ENCODE results near the gene GTF2H3.

The GTF2H3 gene

DNA sequence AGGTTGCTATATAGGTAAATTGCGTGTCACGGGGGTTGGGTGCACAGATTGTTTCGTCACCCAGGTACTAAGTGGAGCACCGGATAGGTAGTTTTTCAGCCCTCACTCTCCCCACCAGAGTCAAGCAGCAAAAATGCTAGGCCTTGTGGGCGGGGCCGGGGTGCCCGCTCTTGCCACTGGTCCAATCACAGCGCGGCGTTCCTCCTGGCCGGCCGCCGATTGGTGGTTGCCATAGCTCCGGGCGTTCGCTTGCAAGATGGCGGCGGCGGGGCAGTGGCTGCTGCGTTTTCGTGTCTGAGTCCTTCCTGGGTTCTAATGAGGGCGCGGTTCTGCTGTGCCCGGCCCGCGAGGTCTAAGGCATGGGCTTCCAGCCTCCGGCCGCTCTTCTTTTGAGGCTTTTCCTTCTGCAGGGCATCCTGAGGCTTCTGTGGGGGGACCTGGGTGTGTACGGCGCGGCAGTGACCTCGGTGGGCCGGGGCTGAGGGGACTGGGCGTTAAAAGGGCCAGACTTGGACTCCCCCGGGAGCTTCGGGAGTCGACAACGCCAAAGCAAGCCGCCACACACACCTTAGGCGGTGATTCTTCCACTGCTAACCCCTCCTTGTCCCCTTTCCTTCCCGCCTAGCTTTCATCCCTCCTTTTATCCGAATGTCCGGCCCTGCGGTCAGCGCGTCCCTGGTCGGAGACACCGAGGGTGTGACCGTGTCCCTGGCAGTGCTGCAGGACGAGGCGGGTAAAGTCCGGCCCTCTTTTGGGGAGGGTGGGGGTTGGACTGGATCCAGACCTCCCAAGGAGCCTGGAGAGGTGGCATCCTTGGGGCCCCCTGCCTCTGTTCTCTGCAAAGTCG, 37.5 kb downstream of the GTF2H3 start, which contains the start of gene TCTN2:
Gene TCTN2, plus strand, starts transcription at position 232 of the 847 bp plus-strand sequence. Its CDS starts 128 bp downstream, at position 360.
- Histone ChIP-seq H3K36me3 (ENCODE audit: control insufficient read depth in 5 of 5, insufficient read depth in 5 of 5, low read length in 5 of 5) (peaks cover 0 to 23% (median 13%) of the 10 kb centered on the region in 5 donors), H3K9ac (ENCODE audit: low read length in 5 of 5) (peak within 1 kb of the TSS; percentile 63 to 93 (median 88)), H3K4me3 (ENCODE audit: low read depth in 1 of 5, low read length in 5 of 5) (peak within 1 kb of the TSS; percentile 91 to 97 (median 96)), H3K9me3 (ENCODE audit: control insufficient read depth in 5 of 5, low read length in 5 of 5) (no peaks in the 10 kb centered on the region), H3K4me1 (ENCODE audit: control insufficient read depth in 5 of 5, insufficient read depth in 5 of 5, low read length in 5 of 5) (peaks cover 5 to 15% (median 14%) of the 10 kb centered on the region in 5 donors), H3K27me3 (ENCODE audit: control insufficient read depth in 5 of 5, insufficient read depth in 4 of 5, low read length in 5 of 5) (no peaks in the 10 kb centered on the region), H3K27ac (ENCODE audit: low read depth, low read length) (no peak within 1 kb of the TSS)

- H3K9me3 ChIP-seq (ENCODE audit: control insufficient read depth in 5 of 5, low read length in 5 of 5): no peaks in the 10 kb centered on the region
- peaks cover 0 to 26% (median 16%) of the 10 kb centered on the region in 5 donors for H3K36me3 ChIP-seq (ENCODE audit: control insufficient read depth in 5 of 5, insufficient read depth in 5 of 5, low read length in 5 of 5)
- H3K27ac ChIP-seq (ENCODE audit: low read depth, low read length): no peak overlapping the region
- H3K9ac ChIP-seq (ENCODE audit: low read length in 5 of 5): peak overlapping the region in 3 of 5 donors; percentile 78 to 92 (median 88)
- no peaks in the 10 kb centered on the region for H3K27me3 ChIP-seq (ENCODE audit: control insufficient read depth in 5 of 5, insufficient read depth in 4 of 5, low read length in 5 of 5)
- peak overlapping the region; percentile 91 to 97 (median 96) for H3K4me3 ChIP-seq (ENCODE audit: low read depth in 1 of 5, low read length in 5 of 5)
- H3K4me1 ChIP-seq (ENCODE audit: control insufficient read depth in 5 of 5, insufficient read depth in 5 of 5, low read length in 5 of 5): peaks cover 5 to 15% (median 14%) of the 10 kb centered on the region in 5 donors
Observed at GRCh38 chr12:123671876-123672275, 38.2 kb downstream of the GTF2H3 start.

DNA sequence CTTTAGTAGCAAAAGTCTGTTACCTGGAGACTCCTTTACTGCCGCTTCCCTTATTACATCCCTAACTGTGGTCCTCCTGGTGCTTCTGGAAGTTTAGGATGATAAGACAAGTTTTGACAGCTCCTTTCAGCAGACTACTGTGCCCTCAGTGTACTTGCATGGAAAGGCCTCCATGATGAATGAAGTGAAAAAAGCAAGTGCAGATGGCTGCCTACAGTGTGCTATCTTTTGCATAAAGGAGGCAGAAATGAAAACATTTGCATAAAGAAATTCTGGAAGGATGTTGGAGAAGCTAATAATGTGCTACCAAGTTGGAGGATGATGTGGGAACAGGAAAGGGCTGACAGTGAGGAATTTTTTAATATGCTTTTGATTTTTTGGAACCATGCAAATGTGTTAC, 41.8 kb downstream of the GTF2H3 start:
- H3K27ac ChIP-seq (ENCODE audit: low read depth, low read length): no peak overlapping the region
- peaks cover 4 to 44% (median 24%) of the 10 kb centered on the region in 5 donors for H3K36me3 ChIP-seq (ENCODE audit: control insufficient read depth in 5 of 5, insufficient read depth in 5 of 5, low read length in 5 of 5)

DNA sequence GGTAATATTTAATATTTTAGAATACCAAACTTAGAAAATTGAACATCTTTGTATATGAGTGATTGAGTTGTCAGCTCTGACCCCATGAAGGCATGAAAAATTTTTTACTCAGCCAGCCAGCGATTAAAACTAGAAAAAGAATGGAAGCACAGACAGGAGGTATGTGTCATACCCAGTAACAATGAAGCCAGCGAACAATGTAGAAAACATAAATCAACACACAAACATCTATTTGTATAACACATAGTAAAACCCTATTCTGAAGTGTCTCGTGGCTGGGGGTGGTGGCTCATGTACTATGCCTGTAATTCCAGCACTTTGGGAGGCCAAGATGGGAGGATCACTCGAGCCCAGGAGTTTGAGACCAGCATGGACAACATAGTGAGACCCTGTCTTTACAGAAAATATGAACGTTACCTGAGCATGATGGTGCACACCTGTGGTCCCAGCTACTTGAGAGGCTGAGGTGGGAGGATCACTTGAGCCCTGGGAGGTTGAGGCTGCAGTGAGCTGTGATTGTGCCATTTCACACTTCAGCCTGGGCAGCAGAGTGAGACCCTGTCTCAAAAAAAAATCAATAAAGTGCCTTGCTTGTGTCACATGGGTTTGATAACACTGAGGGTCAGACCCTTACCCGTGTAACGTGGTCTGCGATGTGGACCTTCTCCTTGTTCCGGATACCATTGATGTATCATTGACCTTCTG, 43.1 kb downstream of the GTF2H3 start:
- no peak overlapping the region for H3K4me3 ChIP-seq (ENCODE audit: low read depth in 1 of 5, low read length in 5 of 5)
- peaks cover 7 to 53% (median 27%) of the 10 kb centered on the region in 5 donors for H3K36me3 ChIP-seq (ENCODE audit: control insufficient read depth in 5 of 5, insufficient read depth in 5 of 5, low read length in 5 of 5)
- H3K9me3 ChIP-seq (ENCODE audit: control insufficient read depth in 5 of 5, low read length in 5 of 5): no peaks in the 10 kb centered on the region
- H3K27me3 ChIP-seq (ENCODE audit: control insufficient read depth in 5 of 5, insufficient read depth in 4 of 5, low read length in 5 of 5): no peaks in the 10 kb centered on the region
- peaks cover 2 to 4% (median 3%) of the 10 kb centered on the region in 5 donors for H3K4me1 ChIP-seq (ENCODE audit: control insufficient read depth in 5 of 5, insufficient read depth in 5 of 5, low read length in 5 of 5)
- no peak overlapping the region for H3K9ac ChIP-seq (ENCODE audit: low read length in 5 of 5)
- H3K27ac ChIP-seq (ENCODE audit: low read depth, low read length): no peak overlapping the region

More for the DNA sequence above, 41.8 kb downstream of the GTF2H3 start:
- H3K9ac ChIP-seq (ENCODE audit: low read length in 5 of 5): no peak overlapping the region
- H3K4me3 ChIP-seq (ENCODE audit: low read depth in 1 of 5, low read length in 5 of 5): no peak overlapping the region
- H3K4me1 ChIP-seq (ENCODE audit: control insufficient read depth in 5 of 5, insufficient read depth in 5 of 5, low read length in 5 of 5): peaks cover 5 to 15% (median 14%) of the 10 kb centered on the region in 5 donors
- no peaks in the 10 kb centered on the region for H3K9me3 ChIP-seq (ENCODE audit: control insufficient read depth in 5 of 5, low read length in 5 of 5)
- H3K27me3 ChIP-seq (ENCODE audit: control insufficient read depth in 5 of 5, insufficient read depth in 4 of 5, low read length in 5 of 5): no peaks in the 10 kb centered on the region

- H3K36me3 ChIP-seq (ENCODE audit: control insufficient read depth in 5 of 5, insufficient read depth in 5 of 5, low read length in 5 of 5): peaks cover 7 to 51% (median 27%) of the 10 kb centered on the region in 5 donors
- H3K9me3 ChIP-seq (ENCODE audit: control insufficient read depth in 5 of 5, low read length in 5 of 5): no peaks in the 10 kb centered on the region
- no peak overlapping the region for H3K4me3 ChIP-seq (ENCODE audit: low read depth in 1 of 5, low read length in 5 of 5)
- H3K27ac ChIP-seq (ENCODE audit: low read depth, low read length): no peak overlapping the region
- H3K4me1 ChIP-seq (ENCODE audit: control insufficient read depth in 5 of 5, insufficient read depth in 5 of 5, low read length in 5 of 5): no peaks in the 10 kb centered on the region
- no peak overlapping the region for H3K9ac ChIP-seq (ENCODE audit: low read length in 5 of 5)
- H3K27me3 ChIP-seq (ENCODE audit: control insufficient read depth in 5 of 5, insufficient read depth in 4 of 5, low read length in 5 of 5): no peaks in the 10 kb centered on the region
Observed at GRCh38 chr12:123678981-123679380, 45.4 kb downstream of the GTF2H3 start.

DNA sequence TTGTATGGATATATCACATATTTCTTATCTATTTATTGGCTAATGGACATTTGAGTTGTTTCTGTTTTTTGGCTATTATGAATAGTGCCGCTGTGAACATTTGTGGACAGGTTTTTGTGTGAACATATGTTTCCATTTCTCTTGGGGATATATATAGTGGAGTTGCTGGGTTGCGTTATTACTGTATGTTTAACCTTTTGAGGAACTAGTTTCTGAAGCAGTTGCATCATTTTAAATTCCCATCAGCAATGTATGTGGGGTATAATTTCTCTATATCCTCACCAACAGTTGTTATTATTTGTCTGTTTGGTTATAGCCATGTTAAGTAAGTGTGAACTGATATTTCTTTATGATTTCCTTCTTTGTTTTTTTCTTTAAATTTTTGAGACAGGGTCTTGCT, 48.0 kb downstream of the GTF2H3 start:
- Histone ChIP-seq H3K4me1 (ENCODE audit: control insufficient read depth in 5 of 5, insufficient read depth in 5 of 5, low read length in 5 of 5) (no peaks in the 10 kb centered on the region), H3K36me3 (ENCODE audit: control insufficient read depth in 5 of 5, insufficient read depth in 5 of 5, low read length in 5 of 5) (peaks cover 7 to 43% (median 19%) of the 10 kb centered on the region in 5 donors), H3K27me3 (ENCODE audit: control insufficient read depth in 5 of 5, insufficient read depth in 4 of 5, low read length in 5 of 5) (no peaks in the 10 kb centered on the region), H3K4me3 (ENCODE audit: low read depth in 1 of 5, low read length in 5 of 5) (no peak overlapping the region), H3K9me3 (ENCODE audit: control insufficient read depth in 5 of 5, low read length in 5 of 5) (no peaks in the 10 kb centered on the region), H3K9ac (ENCODE audit: low read length in 5 of 5) (no peak overlapping the region), H3K27ac (ENCODE audit: low read depth, low read length) (no peak overlapping the region)

DNA sequence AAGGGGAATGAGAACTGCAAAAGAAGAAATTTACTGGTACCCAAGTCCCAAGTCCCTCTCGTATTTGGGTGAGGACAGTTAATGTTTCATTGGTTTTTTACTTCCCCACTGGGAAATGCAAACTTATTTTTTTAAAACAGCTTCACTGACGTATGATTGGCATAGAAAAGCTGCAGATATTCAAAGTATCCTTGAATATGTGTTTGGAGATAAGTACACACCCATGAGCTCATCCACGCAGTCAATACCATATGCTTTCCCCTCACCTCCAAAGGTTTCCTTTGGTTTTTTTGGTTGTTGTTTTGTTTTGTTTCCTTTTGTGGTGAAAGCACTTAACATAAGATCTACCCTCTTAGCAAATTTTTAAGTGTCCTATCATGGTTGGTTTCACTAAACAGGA, 50.3 kb downstream of the GTF2H3 start:
- H3K9ac ChIP-seq (ENCODE audit: low read length in 5 of 5): no peak overlapping the region
- H3K9me3 ChIP-seq (ENCODE audit: control insufficient read depth in 5 of 5, low read length in 5 of 5): no peaks in the 10 kb centered on the region
- H3K27me3 ChIP-seq (ENCODE audit: control insufficient read depth in 5 of 5, insufficient read depth in 4 of 5, low read length in 5 of 5): no peaks in the 10 kb centered on the region
- no peak overlapping the region for H3K27ac ChIP-seq (ENCODE audit: low read depth, low read length)
- no peak overlapping the region for H3K4me3 ChIP-seq (ENCODE audit: low read depth in 1 of 5, low read length in 5 of 5)
- peaks cover 5 to 43% (median 15%) of the 10 kb centered on the region in 5 donors for H3K36me3 ChIP-seq (ENCODE audit: control insufficient read depth in 5 of 5, insufficient read depth in 5 of 5, low read length in 5 of 5)
- H3K4me1 ChIP-seq (ENCODE audit: control insufficient read depth in 5 of 5, insufficient read depth in 5 of 5, low read length in 5 of 5): no peaks in the 10 kb centered on the region

DNA sequence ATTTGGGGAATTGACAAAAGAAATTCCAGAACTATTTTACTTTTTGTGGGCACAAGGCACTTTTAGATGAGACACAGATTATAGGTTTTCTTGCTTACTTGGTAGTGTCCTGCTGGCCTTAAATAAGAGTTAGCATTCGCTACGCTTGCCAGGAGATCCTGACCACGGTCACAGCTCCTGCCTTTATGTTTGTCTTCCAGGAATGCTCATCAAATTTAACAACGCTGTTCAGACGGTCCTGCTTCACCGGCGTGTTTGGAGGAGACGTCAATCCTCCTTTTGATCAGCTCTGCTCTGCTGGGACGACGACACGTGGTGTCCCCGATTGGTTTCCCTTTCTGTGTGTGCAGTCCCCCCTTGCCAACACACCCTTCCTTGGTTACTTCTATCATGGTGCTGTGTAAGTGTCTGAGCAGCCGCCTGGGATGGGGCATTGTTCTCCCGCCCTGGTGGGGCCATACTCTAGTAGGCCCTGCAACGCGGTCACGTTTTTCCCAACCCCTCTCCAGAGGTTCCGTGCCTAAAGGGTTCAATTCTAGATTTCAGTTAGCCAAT, 53.1 kb downstream of the GTF2H3 start:
- Histone ChIP-seq H3K36me3 (ENCODE audit: control insufficient read depth in 5 of 5, insufficient read depth in 5 of 5, low read length in 5 of 5) (peaks cover 2 to 45% (median 14%) of the 10 kb centered on the region in 5 donors), H3K9ac (ENCODE audit: low read length in 5 of 5) (no peak overlapping the region)

DNA sequence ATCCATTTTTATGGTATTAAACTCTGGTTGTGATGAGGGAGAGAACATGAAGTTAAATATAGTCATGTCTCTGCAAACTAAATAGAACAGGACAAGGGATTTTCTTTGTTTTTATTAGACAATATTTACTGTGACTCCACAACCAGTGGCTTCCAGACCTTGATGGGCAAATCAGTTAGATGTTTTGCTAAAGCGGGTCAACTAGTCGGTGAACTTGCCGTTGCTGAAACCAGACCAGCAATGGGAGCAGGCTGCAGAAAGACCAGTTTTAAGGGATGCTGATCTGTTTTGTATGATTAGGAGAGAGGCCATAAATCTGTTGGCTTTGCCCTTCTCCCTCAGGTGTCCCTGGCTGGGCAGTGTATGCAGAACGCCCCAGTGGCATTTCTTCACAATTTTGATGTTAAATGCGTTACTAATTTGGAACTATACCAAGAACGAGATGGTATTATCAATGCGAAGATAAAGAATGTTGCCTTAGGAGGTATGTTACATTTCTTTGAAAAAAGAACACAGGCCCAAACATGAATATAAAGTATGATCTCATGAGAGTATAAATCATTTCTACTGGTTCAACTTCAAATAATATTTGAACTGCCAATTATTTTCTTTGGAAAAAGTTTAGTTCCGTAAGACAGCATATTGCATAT, 56.7 kb downstream of the GTF2H3 start:
- no peak overlapping the region for H3K4me3 ChIP-seq (ENCODE audit: low read depth in 1 of 5, low read length in 5 of 5)
- H3K4me1 ChIP-seq (ENCODE audit: control insufficient read depth in 5 of 5, insufficient read depth in 5 of 5, low read length in 5 of 5): peaks cover 0 to 2% (median 0%) of the 10 kb centered on the region in 5 donors
- no peaks in the 10 kb centered on the region for H3K27me3 ChIP-seq (ENCODE audit: control insufficient read depth in 5 of 5, insufficient read depth in 4 of 5, low read length in 5 of 5)
- no peak overlapping the region for H3K9ac ChIP-seq (ENCODE audit: low read length in 5 of 5)
- no peaks in the 10 kb centered on the region for H3K9me3 ChIP-seq (ENCODE audit: control insufficient read depth in 5 of 5, low read length in 5 of 5)
- no peak overlapping the region for H3K27ac ChIP-seq (ENCODE audit: low read depth, low read length)
- peaks cover 4 to 43% (median 19%) of the 10 kb centered on the region in 5 donors for H3K36me3 ChIP-seq (ENCODE audit: control insufficient read depth in 5 of 5, insufficient read depth in 5 of 5, low read length in 5 of 5)

More for the DNA sequence above, 53.1 kb downstream of the GTF2H3 start:
- Histone ChIP-seq H3K4me1 (ENCODE audit: control insufficient read depth in 5 of 5, insufficient read depth in 5 of 5, low read length in 5 of 5) (peaks cover 0 to 2% (median 0%) of the 10 kb centered on the region in 5 donors), H3K4me3 (ENCODE audit: low read depth in 1 of 5, low read length in 5 of 5) (no peak overlapping the region), H3K27me3 (ENCODE audit: control insufficient read depth in 5 of 5, insufficient read depth in 4 of 5, low read length in 5 of 5) (no peaks in the 10 kb centered on the region), H3K9me3 (ENCODE audit: control insufficient read depth in 5 of 5, low read length in 5 of 5) (no peaks in the 10 kb centered on the region), H3K27ac (ENCODE audit: low read depth, low read length) (no peak overlapping the region)

All from subcutaneous abdominal adipose tissue (tissue), 5 donors.